Suprapubic skin (tissue), 4 donors: Measurements from ENCODE around the gene IQGAP3. TPM values are rescaled to one million over a fixed set of nuclear protein-coding genes. Genes with fewer than 3 reads are reported as not detected.
A peak's percentile ranks its signal among the peaks of the same experiment; 100 is the strongest.

Experiments used
- DNase-seq, 2 donors: peaks; one replicate each; pipeline ENCODE4 v3.0.0-alpha.2; 2019; ENCODE audit warnings: low spot score in 2 of 2
- H3K27ac ChIP-seq: fragments of 200-600 bp; sonication (generic); one replicate; pipeline ENCODE4 v1.5.1; 2019
- H3K27me3 ChIP-seq: fragments of 200-600 bp; sonication (generic); one replicate; pipeline ENCODE4 v1.5.1; 2019
- H3K36me3 ChIP-seq: fragments of 200-600 bp; sonication (generic); one replicate; pipeline ENCODE4 v1.5.1; 2019
- H3K4me1 ChIP-seq: fragments of 200-600 bp; sonication (generic); one replicate; pipeline ENCODE4 v1.5.1; 2019
- H3K4me3 ChIP-seq: fragments of 200-600 bp; sonication (generic); one replicate; pipeline ENCODE4 v1.5.1; 2019; ENCODE audit warnings: mild to moderate bottlenecking
- H3K9me3 ChIP-seq: fragments of 200-600 bp; sonication (generic); one replicate; pipeline ENCODE4 v1.5.1; 2019
- CTCF ChIP-seq, 2 donors: fragments of 200-600 bp in 1 of 2; fragments of 450-650 bp in 1 of 2; sonication (generic) in 1 of 2; IDR thresholded peaks; one replicate each; pipeline ENCODE4 v1.5.1; 2016 to 2019; ENCODE audit warnings: antibody characterized with exemption in 2 of 2, mild to moderate bottlenecking in 1 of 2, moderate library complexity in 1 of 2
- EP300 ChIP-seq: sonication (generic); formaldehyde crosslinking; IDR thresholded peaks from one replicate; pipeline ENCODE4 v1.6.1; 2017; ENCODE audit warnings: antibody characterized with exemption
- POLR2A ChIP-seq, 2 donors: fragments of 450-650 bp; IDR thresholded peaks; one replicate each; pipeline ENCODE4 v1.6.1; 2017; ENCODE audit warnings: antibody characterized with exemption in 2 of 2, mild to moderate bottlenecking in 2 of 2, moderate library complexity in 2 of 2
- POLR2AphosphoS5 ChIP-seq, 3 donors: sonication (generic); formaldehyde crosslinking; IDR thresholded peaks; one replicate each; pipeline ENCODE4 v1.6.1; 2017; ENCODE audit warnings: antibody characterized with exemption in 3 of 3
- WGBS: methylation state at CpG from one replicate; pipeline ENCODE4 v1.1.5; 2018; 5-methylcytosine and 5-hydroxymethylcytosine counted together
- total RNA-seq, 4 donors: library from RNA; depleted of rRNA; stranded (reverse); fragments of >200 nt; gene quantifications; one replicate each; pipeline ENCODE4 v1.1.0, GENCODE V29; 2016

The IQGAP3 gene
- total RNA-seq, 4 donors from 2014 or later, result 2.2 to 5.7 (median 4.5) TPM

- TF ChIP-seq POLR2AphosphoS5 (IDR thresholded peaks at IDR 0.05), result no peak
- TF ChIP-seq CTCF (IDR thresholded peaks at IDR 0.05), result no peak
- TF ChIP-seq EP300, result no peak
- no peak for TF ChIP-seq POLR2A (IDR thresholded peaks at IDR 0.05)
- Histone ChIP-seq H3K9me3 (no peaks in the 10 kb centered on the region), H3K4me3 (no peak overlapping the region), H3K4me1 (peaks cover 59% of the 10 kb centered on the region), H3K27ac (peak overlapping the region; percentile 83), H3K36me3 (peaks cover 96% of the 10 kb centered on the region), H3K27me3 (no peaks in the 10 kb centered on the region)
- no peak for DNase-seq
- WGBS, result 95% methylated on average over 7 of the region's 8 CpGs
These were observed 94.1 kb downstream of the IQGAP3 start for GRCh38 chr1:156478250-156478627.

DNA sequence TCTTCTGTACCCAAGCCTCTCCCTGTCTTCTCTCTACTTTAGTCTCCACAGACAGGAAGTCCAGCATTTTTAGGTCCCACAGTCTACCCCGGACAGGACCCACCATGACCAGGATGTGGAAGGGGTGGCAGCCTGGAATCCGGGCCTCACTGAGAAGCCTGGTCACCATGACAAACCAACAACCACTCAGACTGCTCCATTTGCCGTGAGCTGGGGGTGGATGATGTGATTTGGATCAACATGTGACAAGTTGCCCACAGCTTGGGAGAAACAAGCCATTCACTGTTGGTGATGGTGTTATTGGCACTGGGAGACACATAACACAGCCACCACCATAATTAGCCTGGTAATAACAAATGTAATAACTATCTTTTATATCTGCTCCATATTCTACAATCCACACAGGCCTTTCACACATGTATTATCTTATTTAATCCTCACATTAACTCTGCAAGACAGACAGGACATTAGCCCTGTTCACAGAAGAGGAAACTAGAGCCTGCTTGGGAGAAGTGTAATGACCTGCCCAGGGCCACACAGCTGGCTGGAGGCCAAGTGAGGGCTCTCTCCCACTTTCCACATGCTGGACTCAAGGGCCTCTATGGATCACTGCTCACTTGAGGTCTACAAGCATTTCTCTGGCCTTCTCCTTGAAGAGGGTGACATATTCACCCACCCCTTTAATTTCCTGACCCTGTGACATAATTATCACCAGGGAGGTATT lies 94.7 kb downstream of the IQGAP3 start:
- H3K27ac ChIP-seq, result peak overlapping the region; percentile 83
- H3K4me3 ChIP-seq, result no peak overlapping the region
- DNase-seq, result no peak
- H3K27me3 ChIP-seq, result no peaks in the 10 kb centered on the region
- peaks cover 97% of the 10 kb centered on the region for H3K36me3 ChIP-seq
- H3K9me3 ChIP-seq, result no peaks in the 10 kb centered on the region
- WGBS, result 45% methylated on average over 3 of the region's 3 CpGs
- no peak for TF ChIP-seq POLR2A (IDR thresholded peaks at IDR 0.05)
- H3K4me1 ChIP-seq, result peaks cover 59% of the 10 kb centered on the region

DNA sequence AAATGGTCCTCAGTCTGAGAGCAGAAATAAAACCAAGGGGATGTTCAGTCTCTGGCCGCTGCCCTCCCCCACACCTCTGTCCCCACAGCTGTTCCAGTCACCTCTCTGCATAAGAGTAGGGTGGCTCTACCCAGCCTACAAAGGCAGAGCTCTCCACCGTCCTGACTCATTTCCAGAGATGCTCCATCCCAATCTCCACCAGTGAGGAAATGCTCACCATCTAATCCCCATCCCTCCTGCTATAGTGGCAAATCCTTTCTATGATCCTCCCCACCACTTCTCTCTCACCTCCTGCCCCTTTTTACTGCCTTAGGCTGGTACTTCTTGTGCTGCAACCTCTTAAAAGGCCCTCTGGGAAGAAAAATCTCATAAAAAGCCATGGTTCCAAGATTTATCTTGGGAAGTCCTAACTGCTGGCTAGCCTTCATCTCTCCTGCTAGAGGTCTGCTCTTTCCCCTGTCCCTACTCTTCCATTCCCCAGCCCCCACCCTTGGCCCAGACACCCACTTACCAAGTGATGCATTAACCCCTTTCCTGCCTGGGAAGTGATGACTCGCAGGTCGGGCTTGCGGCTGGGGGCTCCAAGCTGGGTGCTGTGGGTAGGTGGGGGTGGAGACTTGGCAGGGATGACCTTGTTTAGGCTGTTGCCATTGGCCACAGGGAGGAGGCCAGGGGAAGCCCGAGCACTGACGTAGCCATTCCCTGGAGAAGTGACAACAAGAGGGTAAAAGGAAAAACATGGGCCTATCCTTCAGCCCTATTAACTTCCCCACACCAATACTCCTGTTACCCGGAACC lies 95.7 kb downstream of the IQGAP3 start:
- no peak overlapping the region for H3K4me3 ChIP-seq
- TF ChIP-seq CTCF (IDR thresholded peaks at IDR 0.05) (no peak), POLR2AphosphoS5 (IDR thresholded peaks at IDR 0.05) (no peak), EP300 (no peak), POLR2A (IDR thresholded peaks at IDR 0.05) (no peak)
- H3K27ac ChIP-seq, result peak overlapping the region; percentile 83
- H3K27me3 ChIP-seq, result no peaks in the 10 kb centered on the region
- H3K9me3 ChIP-seq, result no peaks in the 10 kb centered on the region
- 29% methylated on average over 6 of the region's 8 CpGs for WGBS
- H3K36me3 ChIP-seq, result peaks cover 97% of the 10 kb centered on the region
- DNase-seq, result no peak
- peaks cover 66% of the 10 kb centered on the region for H3K4me1 ChIP-seq

- WGBS, result 52% methylated on average over 9 of the region's 25 CpGs
- DNase-seq, result peak; percentile 88 to 94
- no peaks in the 10 kb centered on the region for H3K27me3 ChIP-seq
These were observed 96.5 kb downstream of the IQGAP3 start for GRCh38 chr1:156475568-156476500.

More at GRCh38 chr1:156475568-156476500, 96.5 kb downstream of the IQGAP3 start:
- H3K9me3 ChIP-seq, result no peaks in the 10 kb centered on the region
- peak overlapping the region; percentile 83 for H3K27ac ChIP-seq
- TF ChIP-seq POLR2A (IDR thresholded peaks at IDR 0.05) (no peak), POLR2AphosphoS5 (IDR thresholded peaks at IDR 0.05) (peak in 2 of 3 donors; percentile 46 to 83), EP300 (peak; percentile 76), CTCF (IDR thresholded peaks at IDR 0.05) (no peak)
- H3K36me3 ChIP-seq, result peaks cover 97% of the 10 kb centered on the region
- H3K4me1 ChIP-seq, result peaks cover 66% of the 10 kb centered on the region
- H3K4me3 ChIP-seq, result no peak overlapping the region

Other genes with a start within 250 kb of the IQGAP3 start
- gene CCT3, start 234.3 kb downstream of the IQGAP3 start, total RNA-seq, result 100 to 1,000 TPM in 3 of 4 donors, 10 to 100 TPM in 1; 91.4 to 198 (median 149) TPM
- not detected for gene TSACC, start 234.0 kb downstream of the IQGAP3 start, total RNA-seq
- 10 to 100 TPM in 1 of 4 donors, 1 to 10 TPM in 3; 7.4 to 14.8 (median 8.1) TPM for gene RHBG, start 203.4 kb downstream of the IQGAP3 start, total RNA-seq
- gene MEF2D, start 71.8 kb downstream of the IQGAP3 start, total RNA-seq, result 10 to 100 TPM; 61.7 to 73.5 (median 67.1) TPM
- not detected for gene TTC24, start 7.2 kb upstream of the IQGAP3 start, total RNA-seq
- 10 to 100 TPM; 42.7 to 80.8 (median 63.3) TPM for gene NAXE, start 19.2 kb upstream of the IQGAP3 start, total RNA-seq
- gene GPATCH4, start 28.9 kb upstream of the IQGAP3 start, total RNA-seq, result 10 to 100 TPM; 15.9 to 25.1 (median 20.5) TPM
- 1 to 10 TPM in 2 of 4 donors, not detected in 2; 1.0 to 2.9 TPM for gene HAPLN2, start 46.9 kb upstream of the IQGAP3 start, total RNA-seq
- 10 to 100 TPM; 17.8 to 41.2 (median 29.4) TPM for gene BCAN, start 69.6 kb upstream of the IQGAP3 start, total RNA-seq
- 1 to 10 TPM; 1.9 to 7.4 (median 4.8) TPM for gene NES, start 104.8 kb upstream of the IQGAP3 start, total RNA-seq
- gene CRABP2, start 133.0 kb upstream of the IQGAP3 start, total RNA-seq, result 10 to 100 TPM; 38.4 to 98.0 (median 68.2) TPM
- 10 to 100 TPM; 20.7 to 40.3 (median 34.2) TPM for gene METTL25B, start 155.9 kb upstream of the IQGAP3 start, total RNA-seq
- gene ISG20L2, start 156.2 kb upstream of the IQGAP3 start, total RNA-seq, result 10 to 100 TPM; 33.8 to 59.6 (median 38.9) TPM
- gene MRPL24, start 168.5 kb upstream of the IQGAP3 start, total RNA-seq, result 10 to 100 TPM; 33.6 to 66.6 (median 55.0) TPM
- gene HDGF, start 179.1 kb upstream of the IQGAP3 start, total RNA-seq, result 100 to 1,000 TPM; 178 to 250 (median 210) TPM
- gene PRCC, start 195.0 kb upstream of the IQGAP3 start, total RNA-seq, result 10 to 100 TPM; 39.1 to 50.1 (median 43.3) TPM
- gene SH2D2A, start 244.3 kb upstream of the IQGAP3 start, total RNA-seq, result under 1 TPM in 2 of 4 donors, not detected in 2; 0.29 to 0.48 TPM